Measurements from ENCODE around the gene ATP8B1.

The ATP8B1 gene

DNA sequence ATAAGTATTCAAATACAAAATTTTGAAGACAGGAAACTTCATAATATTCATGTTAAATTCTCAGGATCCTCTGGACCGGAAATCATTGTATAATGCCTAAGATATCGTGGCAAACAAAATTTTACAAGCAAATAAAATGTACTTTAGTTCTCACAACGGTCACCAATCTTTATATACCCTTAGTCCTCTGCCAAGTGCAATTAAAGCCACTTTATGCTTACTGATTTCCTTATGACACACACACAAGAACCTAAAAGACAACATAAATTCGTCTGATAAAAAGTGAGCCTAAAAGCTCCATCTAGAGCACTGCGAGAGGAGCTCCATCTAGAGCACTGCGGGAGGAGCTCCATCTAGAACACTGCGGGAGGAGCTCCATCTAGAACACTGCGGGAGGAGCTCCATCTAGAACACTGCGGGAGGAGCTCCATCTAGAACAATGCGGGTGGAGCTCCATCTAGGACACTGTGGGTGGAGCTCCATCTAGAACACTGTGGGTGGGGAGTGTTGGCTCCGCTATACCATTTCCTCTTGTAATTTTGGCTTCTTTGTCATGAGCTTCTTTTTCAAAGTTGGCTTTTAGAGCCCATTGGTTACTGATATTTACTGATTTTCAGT is 15.9 kb downstream of the ATP8B1 start:
- ATAC-seq: no peak
- TF ChIP-seq CSRNP3 (CRISPR knock-in tag; IDR thresholded peaks at IDR 0.05) (no peak), TOX (CRISPR knock-in tag; IDR thresholded peaks at IDR 0.05; ENCODE audit: borderline replicate concordance) (no peak), ZFP3 (CRISPR knock-in tag; IDR thresholded peaks at IDR 0.05) (no peak), OSR1 (CRISPR knock-in tag; IDR thresholded peaks at IDR 0.05) (no peak), ZNF70 (CRISPR knock-in tag; IDR thresholded peaks at IDR 0.05) (no peak), ZFP30 (CRISPR knock-in tag; IDR thresholded peaks at IDR 0.05) (no peak), CSDC2 (CRISPR knock-in tag; IDR thresholded peaks at IDR 0.05) (no peak)
- TF ChIP-seq, protein P1, sequence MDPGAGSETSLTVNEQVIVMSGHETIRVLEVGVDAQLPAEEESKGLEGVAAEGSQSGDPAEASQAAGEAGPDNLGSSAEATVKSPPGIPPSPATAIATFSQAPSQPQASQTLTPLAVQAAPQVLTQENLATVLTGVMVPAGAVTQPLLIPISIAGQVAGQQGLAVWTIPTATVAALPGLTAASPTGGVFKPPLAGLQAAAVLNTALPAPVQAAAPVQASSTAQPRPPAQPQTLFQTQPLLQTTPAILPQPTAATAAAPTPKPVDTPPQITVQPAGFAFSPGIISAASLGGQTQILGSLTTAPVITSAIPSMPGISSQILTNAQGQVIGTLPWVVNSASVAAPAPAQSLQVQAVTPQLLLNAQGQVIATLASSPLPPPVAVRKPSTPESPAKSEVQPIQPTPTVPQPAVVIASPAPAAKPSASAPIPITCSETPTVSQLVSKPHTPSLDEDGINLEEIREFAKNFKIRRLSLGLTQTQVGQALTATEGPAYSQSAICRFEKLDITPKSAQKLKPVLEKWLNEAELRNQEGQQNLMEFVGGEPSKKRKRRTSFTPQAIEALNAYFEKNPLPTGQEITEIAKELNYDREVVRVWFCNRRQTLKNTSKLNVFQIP (CRISPR knock-in tag; IDR thresholded peaks at IDR 0.05; ENCODE audit: borderline replicate concordance, low read depth): no peak

- TF ChIP-seq ZC3H10 (CRISPR knock-in tag; IDR thresholded peaks at IDR 0.05) (no peak), ZFP3 (CRISPR knock-in tag; IDR thresholded peaks at IDR 0.05) (no peak), PPARA (CRISPR knock-in tag; IDR thresholded peaks at IDR 0.05; ENCODE audit: borderline replicate concordance) (no peak), CSDC2 (CRISPR knock-in tag; IDR thresholded peaks at IDR 0.05) (no peak), ESRRG (CRISPR knock-in tag; IDR thresholded peaks at IDR 0.05) (no peak), GLIS3 (CRISPR knock-in tag; IDR thresholded peaks at IDR 0.05) (no peak), ZNF70 (CRISPR knock-in tag; IDR thresholded peaks at IDR 0.05) (no peak), BACH2 (CRISPR knock-in tag; IDR thresholded peaks at IDR 0.05; ENCODE audit: borderline replicate concordance) (no peak), TCF4 (CRISPR knock-in tag; IDR thresholded peaks at IDR 0.05; ENCODE audit: borderline replicate concordance) (no peak), ISL1 (CRISPR knock-in tag; IDR thresholded peaks at IDR 0.05) (no peak), OSR1 (CRISPR knock-in tag; IDR thresholded peaks at IDR 0.05) (no peak), RARB (CRISPR knock-in tag; IDR thresholded peaks at IDR 0.05) (no peak), ZFP30 (CRISPR knock-in tag; IDR thresholded peaks at IDR 0.05) (no peak), TSHZ2 (CRISPR knock-in tag; IDR thresholded peaks at IDR 0.05) (no peak), CSRNP3 (CRISPR knock-in tag; IDR thresholded peaks at IDR 0.05) (no peak), ZNF565 (CRISPR knock-in tag; conservative IDR thresholded peaks at IDR 0.05; ENCODE audit: low read depth) (no peak), SNAI2 (CRISPR knock-in tag; IDR thresholded peaks at IDR 0.05) (no peak), ARNTL (CRISPR knock-in tag; IDR thresholded peaks at IDR 0.05; ENCODE audit: borderline replicate concordance, low read depth) (no peak)
- TF ChIP-seq, protein P2, sequence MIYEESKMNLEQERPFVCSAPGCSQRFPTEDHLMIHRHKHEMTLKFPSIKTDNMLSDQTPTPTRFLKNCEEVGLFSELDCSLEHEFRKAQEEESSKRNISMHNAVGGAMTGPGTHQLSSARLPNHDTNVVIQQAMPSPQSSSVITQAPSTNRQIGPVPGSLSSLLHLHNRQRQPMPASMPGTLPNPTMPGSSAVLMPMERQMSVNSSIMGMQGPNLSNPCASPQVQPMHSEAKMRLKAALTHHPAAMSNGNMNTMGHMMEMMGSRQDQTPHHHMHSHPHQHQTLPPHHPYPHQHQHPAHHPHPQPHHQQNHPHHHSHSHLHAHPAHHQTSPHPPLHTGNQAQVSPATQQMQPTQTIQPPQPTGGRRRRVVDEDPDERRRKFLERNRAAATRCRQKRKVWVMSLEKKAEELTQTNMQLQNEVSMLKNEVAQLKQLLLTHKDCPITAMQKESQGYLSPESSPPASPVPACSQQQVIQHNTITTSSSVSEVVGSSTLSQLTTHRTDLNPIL (CRISPR knock-in tag; IDR thresholded peaks at IDR 0.05; ENCODE audit: low read depth): no peak
- no peak for ATAC-seq
Observed at GRCh38 chr18:57785751-57786437, 17.2 kb downstream of the ATP8B1 start.

GRCh38 chr18:57784801-57785114 is 18.4 kb downstream of the ATP8B1 start:
- TF ChIP-seq BACH2 (CRISPR knock-in tag; IDR thresholded peaks at IDR 0.05; ENCODE audit: borderline replicate concordance): no peak
- TF ChIP-seq PPARA (CRISPR knock-in tag; IDR thresholded peaks at IDR 0.05; ENCODE audit: borderline replicate concordance): no peak
- TF ChIP-seq ZNF565 (CRISPR knock-in tag; conservative IDR thresholded peaks at IDR 0.05; ENCODE audit: low read depth): no peak
- peak; percentile 61; the same call in 1 of the 2 replicates for TF ChIP-seq TOX (CRISPR knock-in tag; IDR thresholded peaks at IDR 0.05; ENCODE audit: borderline replicate concordance)

More at GRCh38 chr18:57784801-57785114, 18.4 kb downstream of the ATP8B1 start:
- ATAC-seq: no peak

All from SK-N-SH treated with all-trans-retinoic acid at 6 μM for 48 hours (cell line).